HG03354 (cell line): Measurements from ENCODE around the gene MST1R.

ENCODE experiments used
- ATAC-seq: cut with Tn5 transposase; IDR thresholded peaks from one replicate; pipeline ENCODE4 v1.9.1; 2021; ENCODE audit warnings: mild to moderate bottlenecking; ENCODE audit not compliant: unreplicated experiment, poor library complexity, severe bottlenecking

Gene MST1R

GRCh38 chr3:49880581-49881315 is 22.9 kb downstream of the MST1R start:
- ATAC-seq: no peak

- ATAC-seq: no peak
These were observed 24.0 kb downstream of the MST1R start for GRCh38 chr3:49879721-49880120.

- no peak for ATAC-seq
These were observed 25.0 kb downstream of the MST1R start for GRCh38 chr3:49878686-49879085.

- no peak for ATAC-seq
These were observed 26.0 kb downstream of the MST1R start for GRCh38 chr3:49877716-49878115.

GRCh38 chr3:49876567-49876966 is 27.1 kb downstream of the MST1R start:
- ATAC-seq: no peak

- no peak for ATAC-seq
These were observed 30.1 kb downstream of the MST1R start for GRCh38 chr3:49873623-49874022.

- no peak for ATAC-seq
These were observed 30.8 kb downstream of the MST1R start for GRCh38 chr3:49872801-49873281.

GRCh38 chr3:49871531-49872153 is 32.0 kb downstream of the MST1R start:
- no peak for ATAC-seq

- ATAC-seq: no peak
These were observed 34.0 kb downstream of the MST1R start, which contains the start of gene CAMKV for GRCh38 chr3:49869525-49870126. TSS of gene CAMKV (minus strand) at chr3:49869906. CDS start at chr3:49862388, 7,518 bp downstream.

- no peak for ATAC-seq
These were observed 34.7 kb downstream of the MST1R start for GRCh38 chr3:49868862-49869466.

GRCh38 chr3:49867871-49868321 is 35.8 kb downstream of the MST1R start:
- no peak for ATAC-seq

- no peak for ATAC-seq
These were observed 36.3 kb downstream of the MST1R start for GRCh38 chr3:49867400-49867799.

GRCh38 chr3:49865198-49865784 is 38.4 kb downstream of the MST1R start:
- ATAC-seq: no peak

GRCh38 chr3:49864505-49864904 is 39.2 kb downstream of the MST1R start:
- no peak for ATAC-seq

GRCh38 chr3:49859576-49860305 is 43.9 kb downstream of the MST1R start:
- no peak for ATAC-seq

- peak; percentile 96 for ATAC-seq
These were observed 47.3 kb downstream of the MST1R start, which contains the start of gene TRAIP for GRCh38 chr3:49856181-49857005. TSS of gene TRAIP (minus strand) at chr3:49856564. CDS start at chr3:49856453, 111 bp downstream.

- no peak for ATAC-seq
These were observed 48.0 kb downstream of the MST1R start for GRCh38 chr3:49855662-49856061.

- ATAC-seq: no peak
These were observed 58.0 kb downstream of the MST1R start for GRCh38 chr3:49845694-49846093.
